HepG2 (cell line): ENCODE results near the gene BRAP. TPM values are rescaled to one million over a fixed set of nuclear protein-coding genes. Genes with fewer than 3 reads are reported as not detected.
A peak's percentile ranks its signal among the peaks of the same experiment; 100 is the strongest.

ENCODE experiments used
- GTF3A ChIP-seq: sonication (generic); formaldehyde crosslinking; conservative IDR thresholded peaks from 2 replicates; pipeline ENCODE4 v1.4.0; 2020; ENCODE audit warnings: mild to moderate bottlenecking, missing genetic modification reagents
- KDM5A ChIP-seq: fragments of 200-600 bp; sonication (generic); IDR thresholded peaks from 2 replicates; pipeline ENCODE4 v1.7.0; 2018; ENCODE audit warnings: antibody characterized with exemption, mild to moderate bottlenecking, low read length, borderline replicate concordance
- RARA ChIP-seq: IDR thresholded peaks from 2 replicates; pipeline ENCODE4 v1.6.1; 2016; ENCODE audit warnings: missing genetic modification reagents, missing compliant biosample characterization
- SMAD1 ChIP-seq: sonication (generic); formaldehyde crosslinking; IDR thresholded peaks from 2 replicates; pipeline ENCODE4 v1.4.0; 2020; ENCODE audit warnings: missing genetic modification reagents, low read depth, mild to moderate bottlenecking, borderline replicate concordance
- U2AF2 ChIP-seq: fragments of 200-400 bp; formaldehyde crosslinking; IDR thresholded peaks from 2 replicates; pipeline ENCODE4 v1.6.1; 2017; ENCODE audit warnings: low read depth, mild to moderate bottlenecking, low read length
- YEATS2 ChIP-seq: sonication (generic); formaldehyde crosslinking; IDR thresholded peaks from 2 replicates; pipeline ENCODE4 v1.4.0; 2020; ENCODE audit warnings: missing genetic modification reagents, borderline replicate concordance
- ZBTB3 ChIP-seq: sonication (generic); formaldehyde crosslinking; IDR thresholded peaks from 2 replicates; pipeline ENCODE4 v1.4.0; 2020; ENCODE audit warnings: low read depth, mild to moderate bottlenecking, moderate library complexity, missing genetic modification reagents, borderline replicate concordance
- ZBTB7B ChIP-seq: sonication (generic); formaldehyde crosslinking; IDR thresholded peaks from 2 replicates; pipeline ENCODE4 v1.4.0; 2020; ENCODE audit warnings: missing genetic modification reagents
- ZNF382 ChIP-seq: sonication (generic); formaldehyde crosslinking; IDR thresholded peaks from 2 replicates; pipeline ENCODE4 v1.5.0; 2020; ENCODE audit warnings: missing genetic modification reagents, mild to moderate bottlenecking, borderline replicate concordance
- ZNF484 ChIP-seq: sonication (generic); formaldehyde crosslinking; IDR thresholded peaks from 2 replicates; pipeline ENCODE4 v1.5.1; 2020; ENCODE audit warnings: mild to moderate bottlenecking, low read depth, missing genetic modification reagents, borderline replicate concordance
- ZNF772 ChIP-seq: sonication (generic); formaldehyde crosslinking; IDR thresholded peaks from 2 replicates; pipeline ENCODE4 v1.5.0; 2020; ENCODE audit warnings: mild to moderate bottlenecking, missing genetic modification reagents
- polyA plus RNA-seq, 8 experiments: library from polyadenylated mRNA; depleted of rRNA in 3 of 8; stranded (reverse) in 7 of 8; unstranded in 1 of 8; fragments of >200 nt; fragmentation: Illumina TruSeq in 4 of 8; extraction: Trizol in 4 of 8; gene quantifications; 2 replicates each; pipeline versions ENCODE4 v1.2.1 to v1.2.3, GENCODE V29; 2011 to 2016; ENCODE audit warnings: low read depth in 4 of 8, missing spikeins in 1 of 8, mixed read lengths in 1 of 8; ENCODE audit not compliant: insufficient read depth in 1 of 8
- total RNA-seq, 5 experiments: library from RNA; depleted of rRNA; stranded (reverse); fragments of >200 nt; fragmentation: Illumina TruSeq; extraction: Trizol; gene quantifications; 2 replicates each; pipeline ENCODE4 v1.2.3, GENCODE V29; 2016; ENCODE audit warnings: low read depth in 1 of 5
- TF ChIP-seq, protein P1 (sequence below), 2 experiments: fragments of 450-650 bp in 1 of 2; sonication (generic) in 1 of 2; formaldehyde crosslinking in 1 of 2; IDR thresholded peaks; 2 replicates each; pipeline versions ENCODE4 v1.6.1 to v1.8.0; 2016 to 2022; ENCODE audit warnings: antibody characterized with exemption in 1 of 2, mild to moderate bottlenecking in 1 of 2, missing genetic modification reagents in 1 of 2
- TF ChIP-seq, protein P2 (sequence below): sonication (generic); formaldehyde crosslinking; IDR thresholded peaks from 2 replicates; pipeline ENCODE4 v1.4.0; 2020; ENCODE audit warnings: mild to moderate bottlenecking, missing genetic modification reagents, borderline replicate concordance

BRAP gene
- total and polyA plus RNA-seq, 2 of the 13 experiments (the other 11 are each of a cell fraction or from before 2014, with no cell fraction given), result 8.1 to 15.4 TPM

DNA sequence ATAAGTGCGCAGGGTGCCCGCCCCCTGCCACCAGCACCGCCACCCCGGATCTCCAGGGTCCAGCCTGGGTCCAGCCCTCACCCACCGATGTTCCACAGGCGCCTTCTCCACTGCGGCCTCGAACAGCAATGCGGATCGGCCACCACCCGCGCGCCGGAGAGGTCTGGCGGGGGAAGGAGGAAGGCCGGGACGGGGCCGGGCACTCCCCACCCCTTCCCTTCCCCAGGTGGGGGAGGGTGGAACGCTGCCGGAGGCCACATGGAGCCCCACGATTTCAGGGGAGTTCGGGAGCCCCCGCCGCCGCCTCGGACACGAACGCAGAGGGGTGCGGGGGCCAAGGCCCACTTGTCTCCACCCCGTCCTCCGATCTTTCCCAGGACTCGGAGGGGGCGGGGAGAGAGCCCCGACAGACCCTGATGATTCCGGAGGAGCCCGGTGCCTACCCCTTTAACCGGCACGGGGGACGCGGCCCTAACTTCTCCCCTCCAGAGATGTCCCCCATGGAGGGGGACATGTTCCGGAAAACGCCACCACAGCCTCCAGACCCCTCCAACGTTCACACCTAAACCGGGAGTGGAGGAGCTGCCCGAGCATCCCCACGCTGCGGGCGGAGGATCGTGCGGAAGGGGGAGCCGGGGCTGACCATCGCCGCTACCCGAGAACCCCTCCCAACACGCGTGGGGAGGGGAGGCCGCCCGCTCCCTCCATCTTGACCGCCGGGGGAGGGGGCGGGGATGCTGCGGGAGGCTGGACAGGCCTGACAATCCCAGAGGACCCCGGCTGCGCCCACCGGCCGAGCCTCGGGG is 87.7 kb downstream of the BRAP start (continued):
- TF ChIP-seq GTF3A (CRISPR knock-in tag), result no peak
- no peak for TF ChIP-seq SMAD1 (CRISPR knock-in tag)
- no peak for TF ChIP-seq ZBTB3
- TF ChIP-seq RARA (CRISPR knock-in tag), result no peak
- TF ChIP-seq, protein P1, sequence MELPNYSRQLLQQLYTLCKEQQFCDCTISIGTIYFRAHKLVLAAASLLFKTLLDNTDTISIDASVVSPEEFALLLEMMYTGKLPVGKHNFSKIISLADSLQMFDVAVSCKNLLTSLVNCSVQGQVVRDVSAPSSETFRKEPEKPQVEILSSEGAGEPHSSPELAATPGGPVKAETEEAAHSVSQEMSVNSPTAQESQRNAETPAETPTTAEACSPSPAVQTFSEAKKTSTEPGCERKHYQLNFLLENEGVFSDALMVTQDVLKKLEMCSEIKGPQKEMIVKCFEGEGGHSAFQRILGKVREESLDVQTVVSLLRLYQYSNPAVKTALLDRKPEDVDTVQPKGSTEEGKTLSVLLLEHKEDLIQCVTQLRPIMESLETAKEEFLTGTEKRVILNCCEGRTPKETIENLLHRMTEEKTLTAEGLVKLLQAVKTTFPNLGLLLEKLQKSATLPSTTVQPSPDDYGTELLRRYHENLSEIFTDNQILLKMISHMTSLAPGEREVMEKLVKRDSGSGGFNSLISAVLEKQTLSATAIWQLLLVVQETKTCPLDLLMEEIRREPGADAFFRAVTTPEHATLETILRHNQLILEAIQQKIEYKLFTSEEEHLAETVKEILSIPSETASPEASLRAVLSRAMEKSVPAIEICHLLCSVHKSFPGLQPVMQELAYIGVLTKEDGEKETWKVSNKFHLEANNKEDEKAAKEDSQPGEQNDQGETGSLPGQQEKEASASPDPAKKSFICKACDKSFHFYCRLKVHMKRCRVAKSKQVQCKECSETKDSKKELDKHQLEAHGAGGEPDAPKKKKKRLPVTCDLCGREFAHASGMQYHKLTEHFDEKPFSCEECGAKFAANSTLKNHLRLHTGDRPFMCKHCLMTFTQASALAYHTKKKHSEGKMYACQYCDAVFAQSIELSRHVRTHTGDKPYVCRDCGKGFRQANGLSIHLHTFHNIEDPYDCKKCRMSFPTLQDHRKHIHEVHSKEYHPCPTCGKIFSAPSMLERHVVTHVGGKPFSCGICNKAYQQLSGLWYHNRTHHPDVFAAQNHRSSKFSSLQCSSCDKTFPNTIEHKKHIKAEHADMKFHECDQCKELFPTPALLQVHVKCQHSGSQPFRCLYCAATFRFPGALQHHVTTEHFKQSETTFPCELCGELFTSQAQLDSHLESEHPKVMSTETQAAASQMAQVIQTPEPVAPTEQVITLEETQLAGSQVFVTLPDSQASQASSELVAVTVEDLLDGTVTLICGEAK (IDR thresholded peaks at IDR 0.05), result no peak
- TF ChIP-seq, protein P1 (CRISPR knock-in tag; IDR thresholded peaks at IDR 0.05), result 0 out of 2 replicates have a peak, but pooled peaks have one; percentile 50
- TF ChIP-seq KDM5A, result 0 out of 2 replicates have a peak, but pooled peaks have one; percentile 11
- no peak for TF ChIP-seq YEATS2
- TF ChIP-seq, protein P2, sequence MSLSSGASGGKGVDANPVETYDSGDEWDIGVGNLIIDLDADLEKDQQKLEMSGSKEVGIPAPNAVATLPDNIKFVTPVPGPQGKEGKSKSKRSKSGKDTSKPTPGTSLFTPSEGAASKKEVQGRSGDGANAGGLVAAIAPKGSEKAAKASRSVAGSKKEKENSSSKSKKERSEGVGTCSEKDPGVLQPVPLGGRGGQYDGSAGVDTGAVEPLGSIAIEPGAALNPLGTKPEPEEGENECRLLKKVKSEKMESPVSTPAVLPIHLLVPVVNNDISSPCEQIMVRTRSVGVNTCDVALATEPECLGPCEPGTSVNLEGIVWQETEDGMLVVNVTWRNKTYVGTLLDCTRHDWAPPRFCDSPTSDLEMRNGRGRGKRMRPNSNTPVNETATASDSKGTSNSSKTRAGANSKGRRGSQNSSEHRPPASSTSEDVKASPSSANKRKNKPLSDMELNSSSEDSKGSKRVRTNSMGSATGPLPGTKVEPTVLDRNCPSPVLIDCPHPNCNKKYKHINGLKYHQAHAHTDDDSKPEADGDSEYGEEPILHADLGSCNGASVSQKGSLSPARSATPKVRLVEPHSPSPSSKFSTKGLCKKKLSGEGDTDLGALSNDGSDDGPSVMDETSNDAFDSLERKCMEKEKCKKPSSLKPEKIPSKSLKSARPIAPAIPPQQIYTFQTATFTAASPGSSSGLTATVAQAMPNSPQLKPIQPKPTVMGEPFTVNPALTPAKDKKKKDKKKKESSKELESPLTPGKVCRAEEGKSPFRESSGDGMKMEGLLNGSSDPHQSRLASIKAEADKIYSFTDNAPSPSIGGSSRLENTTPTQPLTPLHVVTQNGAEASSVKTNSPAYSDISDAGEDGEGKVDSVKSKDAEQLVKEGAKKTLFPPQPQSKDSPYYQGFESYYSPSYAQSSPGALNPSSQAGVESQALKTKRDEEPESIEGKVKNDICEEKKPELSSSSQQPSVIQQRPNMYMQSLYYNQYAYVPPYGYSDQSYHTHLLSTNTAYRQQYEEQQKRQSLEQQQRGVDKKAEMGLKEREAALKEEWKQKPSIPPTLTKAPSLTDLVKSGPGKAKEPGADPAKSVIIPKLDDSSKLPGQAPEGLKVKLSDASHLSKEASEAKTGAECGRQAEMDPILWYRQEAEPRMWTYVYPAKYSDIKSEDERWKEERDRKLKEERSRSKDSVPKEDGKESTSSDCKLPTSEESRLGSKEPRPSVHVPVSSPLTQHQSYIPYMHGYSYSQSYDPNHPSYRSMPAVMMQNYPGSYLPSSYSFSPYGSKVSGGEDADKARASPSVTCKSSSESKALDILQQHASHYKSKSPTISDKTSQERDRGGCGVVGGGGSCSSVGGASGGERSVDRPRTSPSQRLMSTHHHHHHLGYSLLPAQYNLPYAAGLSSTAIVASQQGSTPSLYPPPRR (CRISPR knock-in tag), result no peak
- TF ChIP-seq ZBTB7B (CRISPR knock-in tag), result peak; percentile 35; the same call in 1 of the 2 replicates
- no peak for TF ChIP-seq ZNF484
- TF ChIP-seq U2AF2, result no peak
- TF ChIP-seq ZNF772 (CRISPR knock-in tag), result peak; percentile 75; the same call in 1 of the 2 replicates
- no peak for TF ChIP-seq ZNF382 (CRISPR knock-in tag)
